WTC11 (cell line): Measurements from ENCODE around the gene NXT2.

Experiments used
- CREB1 ChIP-seq: sonication (generic); formaldehyde crosslinking; IDR thresholded peaks from 2 replicates; pipeline ENCODE4 v1.8.0; 2023; ENCODE audit warnings: mild to moderate bottlenecking, missing genetic modification reagents
- CTCF ChIP-seq: fragments of 200-600 bp; IDR thresholded peaks from 2 replicates; pipeline ENCODE4 v1.8.0; 2022; ENCODE audit warnings: antibody characterized with exemption
- ELF4 ChIP-seq: sonication (generic); formaldehyde crosslinking; IDR thresholded peaks from 2 replicates; pipeline ENCODE4 v1.8.1; 2022; ENCODE audit warnings: low read depth, mild to moderate bottlenecking, moderate library complexity, missing genetic modification reagents
- SP1 ChIP-seq: sonication (generic); formaldehyde crosslinking; conservative IDR thresholded peaks from 2 replicates; pipeline ENCODE4 v1.8.1; 2022; ENCODE audit warnings: missing genetic modification reagents
- TEAD4 ChIP-seq: sonication (generic); formaldehyde crosslinking; IDR thresholded peaks from 2 replicates; pipeline ENCODE4 v1.8.0; 2022; ENCODE audit warnings: mild to moderate bottlenecking, missing genetic modification reagents
- TF ChIP-seq, protein P1 (sequence below): sonication (generic); formaldehyde crosslinking; conservative IDR thresholded peaks from 2 replicates; pipeline ENCODE4 v1.8.1; 2022; ENCODE audit warnings: mild to moderate bottlenecking, missing genetic modification reagents

GRCh38 chrX:109536439-109537323 is at the start of gene NXT2:
- TF ChIP-seq CTCF (no peak), TEAD4 (CRISPR knock-in tag) (no peak), ELF4 (CRISPR knock-in tag) (no peak), CREB1 (CRISPR knock-in tag) (no peak), SP1 (CRISPR knock-in tag) (peak; percentile 45; the same call in 1 of the 2 replicates)
- TF ChIP-seq, protein P1, sequence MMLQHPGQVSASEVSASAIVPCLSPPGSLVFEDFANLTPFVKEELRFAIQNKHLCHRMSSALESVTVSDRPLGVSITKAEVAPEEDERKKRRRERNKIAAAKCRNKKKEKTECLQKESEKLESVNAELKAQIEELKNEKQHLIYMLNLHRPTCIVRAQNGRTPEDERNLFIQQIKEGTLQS (CRISPR knock-in tag), result no peak
